ENCODE data around the gene DLL4. TPM values are rescaled to one million over a fixed set of nuclear protein-coding genes. Genes with fewer than 3 reads are reported as not detected.

The DLL4 gene
- total RNA-seq, 1 experiment from 2014 or later, result not detected

GRCh38 chr15:40914486-40914885 is 14.7 kb upstream of the DLL4 start:
- Histone ChIP-seq H3K36me3 (replicated peaks; ENCODE audit: control insufficient read depth, insufficient read depth, low read length) (no peaks in the 10 kb centered on the region), H3K27me3 (ENCODE audit: control insufficient read depth, insufficient read depth, low read length) (peaks cover 2% of the 10 kb centered on the region), H3K4me3 (ENCODE audit: insufficient read depth, low read depth, low read length) (no peak overlapping the region)
- DNase-seq, result peak; percentile 78

GRCh38 chr15:40915116-40915661 is 14.0 kb upstream of the DLL4 start:
- DNase-seq, result no peak
- peaks cover 2% of the 10 kb centered on the region for H3K27me3 ChIP-seq (ENCODE audit: control insufficient read depth, insufficient read depth, low read length)
- no peak overlapping the region for H3K4me3 ChIP-seq (ENCODE audit: insufficient read depth, low read depth, low read length)
- H3K36me3 ChIP-seq (replicated peaks; ENCODE audit: control insufficient read depth, insufficient read depth, low read length), result no peaks in the 10 kb centered on the region

GRCh38 chr15:40915679-40916078 is 13.5 kb upstream of the DLL4 start:
- DNase-seq, result no peak
- Histone ChIP-seq H3K27me3 (ENCODE audit: control insufficient read depth, insufficient read depth, low read length) (peaks cover 2% of the 10 kb centered on the region), H3K36me3 (replicated peaks; ENCODE audit: control insufficient read depth, insufficient read depth, low read length) (no peaks in the 10 kb centered on the region), H3K4me3 (ENCODE audit: insufficient read depth, low read depth, low read length) (no peak overlapping the region)

- H3K27me3 ChIP-seq (ENCODE audit: control insufficient read depth, insufficient read depth, low read length), result peaks cover 13% of the 10 kb centered on the region
- no peak overlapping the region for H3K4me3 ChIP-seq (ENCODE audit: insufficient read depth, low read depth, low read length)
- DNase-seq, result peak; percentile 80
- no peaks in the 10 kb centered on the region for H3K36me3 ChIP-seq (replicated peaks; ENCODE audit: control insufficient read depth, insufficient read depth, low read length)
Measured at GRCh38 chr15:40917585-40917984, 11.6 kb upstream of the DLL4 start.

GRCh38 chr15:40918146-40918798 is 10.9 kb upstream of the DLL4 start:
- DNase-seq, result no peak
- Histone ChIP-seq H3K27me3 (ENCODE audit: control insufficient read depth, insufficient read depth, low read length) (peaks cover 19% of the 10 kb centered on the region), H3K4me3 (ENCODE audit: insufficient read depth, low read depth, low read length) (no peak overlapping the region), H3K36me3 (replicated peaks; ENCODE audit: control insufficient read depth, insufficient read depth, low read length) (no peaks in the 10 kb centered on the region)

- no peaks in the 10 kb centered on the region for H3K36me3 ChIP-seq (replicated peaks; ENCODE audit: control insufficient read depth, insufficient read depth, low read length)
- no peak for DNase-seq
- no peak overlapping the region for H3K4me3 ChIP-seq (ENCODE audit: insufficient read depth, low read depth, low read length)
- H3K27me3 ChIP-seq (ENCODE audit: control insufficient read depth, insufficient read depth, low read length), result peaks cover 26% of the 10 kb centered on the region
Measured at GRCh38 chr15:40918799-40919392, 10.2 kb upstream of the DLL4 start.

GRCh38 chr15:40921949-40922607 is 7.1 kb upstream of the DLL4 start:
- Histone ChIP-seq H3K27me3 (ENCODE audit: control insufficient read depth, insufficient read depth, low read length) (peaks cover 57% of the 10 kb centered on the region), H3K4me3 (ENCODE audit: insufficient read depth, low read depth, low read length) (no peak overlapping the region), H3K36me3 (replicated peaks; ENCODE audit: control insufficient read depth, insufficient read depth, low read length) (no peaks in the 10 kb centered on the region)
- no peak for DNase-seq

GRCh38 chr15:40922608-40923005 is 6.5 kb upstream of the DLL4 start:
- H3K36me3 ChIP-seq (replicated peaks; ENCODE audit: control insufficient read depth, insufficient read depth, low read length), result no peaks in the 10 kb centered on the region
- no peak for DNase-seq
- H3K27me3 ChIP-seq (ENCODE audit: control insufficient read depth, insufficient read depth, low read length), result peaks cover 62% of the 10 kb centered on the region
- no peak overlapping the region for H3K4me3 ChIP-seq (ENCODE audit: insufficient read depth, low read depth, low read length)

- Histone ChIP-seq H3K36me3 (replicated peaks; ENCODE audit: control insufficient read depth, insufficient read depth, low read length) (no peaks in the 10 kb centered on the region), H3K4me3 (ENCODE audit: insufficient read depth, low read depth, low read length) (no peak overlapping the region), H3K27me3 (ENCODE audit: control insufficient read depth, insufficient read depth, low read length) (peaks cover 71% of the 10 kb centered on the region)
- DNase-seq, result no peak
Measured at GRCh38 chr15:40923551-40923950, 5.6 kb upstream of the DLL4 start.

GRCh38 chr15:40925495-40925862 is 3.7 kb upstream of the DLL4 start:
- H3K27me3 ChIP-seq (ENCODE audit: control insufficient read depth, insufficient read depth, low read length), result peaks cover 88% of the 10 kb centered on the region
- H3K36me3 ChIP-seq (replicated peaks; ENCODE audit: control insufficient read depth, insufficient read depth, low read length), result no peaks in the 10 kb centered on the region
- DNase-seq, result no peak
- peak overlapping the region; percentile 41 for H3K4me3 ChIP-seq (ENCODE audit: insufficient read depth, low read depth, low read length)

- Histone ChIP-seq H3K4me3 (ENCODE audit: insufficient read depth, low read depth, low read length) (peak overlapping the region; percentile 41), H3K27me3 (ENCODE audit: control insufficient read depth, insufficient read depth, low read length) (peaks cover 91% of the 10 kb centered on the region), H3K36me3 (replicated peaks; ENCODE audit: control insufficient read depth, insufficient read depth, low read length) (no peaks in the 10 kb centered on the region)
- peak; percentile 90 for DNase-seq
Measured at GRCh38 chr15:40925863-40926658, 3.1 kb upstream of the DLL4 start.

- Histone ChIP-seq H3K36me3 (replicated peaks; ENCODE audit: control insufficient read depth, insufficient read depth, low read length) (no peaks in the 10 kb centered on the region), H3K27me3 (ENCODE audit: control insufficient read depth, insufficient read depth, low read length) (peaks cover 99% of the 10 kb centered on the region), H3K4me3 (ENCODE audit: insufficient read depth, low read depth, low read length) (peak overlapping the region; percentile 41; the same call in 1 of the 2 replicates)
- DNase-seq, result peak; percentile 72
Measured at GRCh38 chr15:40926659-40927494, 2.3 kb upstream of the DLL4 start.

GRCh38 chr15:40927495-40927872 is 1.7 kb upstream of the DLL4 start:
- peak; percentile 87 for DNase-seq
- no peaks in the 10 kb centered on the region for H3K36me3 ChIP-seq (replicated peaks; ENCODE audit: control insufficient read depth, insufficient read depth, low read length)
- peak overlapping the region; percentile 46; the same call in 1 of the 2 replicates for H3K4me3 ChIP-seq (ENCODE audit: insufficient read depth, low read depth, low read length)
- H3K27me3 ChIP-seq (ENCODE audit: control insufficient read depth, insufficient read depth, low read length), result peaks cover 99% of the 10 kb centered on the region
